ENCODE results near the gene LY6G5C. TPM values are rescaled to one million over a fixed set of nuclear protein-coding genes. Genes with fewer than 3 reads are reported as not detected.

Gene LY6G5C
- total and polyA plus RNA-seq, 5 donors from 2014 or later: 3.1 to 19.9 (median 11.4) TPM

GRCh38 chr6:31692353-31692752, 11.5 kb upstream of the LY6G5C start:
- peak overlapping the region in 1 of 4 donors; percentile 16 for H3K4me3 Mint-ChIP-seq
- Histone ChIP-seq H3K27me3 (ENCODE audit: control insufficient read depth, insufficient read depth, low read length) (no peaks in the 10 kb centered on the region), H3K4me1 (ENCODE audit: control insufficient read depth, insufficient read depth, low read length, poor library complexity, severe bottlenecking) (no peaks in the 10 kb centered on the region), H3K36me3 (ENCODE audit: control insufficient read depth, insufficient read depth, low read length) (peaks cover 73% of the 10 kb centered on the region), H3K9me3 (ENCODE audit: control insufficient read depth in 2 of 2, low read length in 2 of 2) (no peaks in the 10 kb centered on the region), H3K4me3 (ENCODE audit: low read depth, low read length) (no peak overlapping the region), H3K27ac (ENCODE audit: insufficient read depth, low read length, poor library complexity, severe bottlenecking) (no peak overlapping the region)
- no peaks in the 10 kb centered on the region for H3K9me3 Mint-ChIP-seq
- H3K36me3 Mint-ChIP-seq: peaks cover 39% of the 10 kb centered on the region
- DNase-seq: no peak
- no peaks in the 10 kb centered on the region for H3K27me3 Mint-ChIP-seq
- ATAC-seq (ENCODE audit: low read depth in 2 of 2): no peak
- peaks cover 0 to 8% (median 2%) of the 10 kb centered on the region in 4 donors for H3K4me1 Mint-ChIP-seq
- no peak overlapping the region for H3K27ac Mint-ChIP-seq

DNA sequence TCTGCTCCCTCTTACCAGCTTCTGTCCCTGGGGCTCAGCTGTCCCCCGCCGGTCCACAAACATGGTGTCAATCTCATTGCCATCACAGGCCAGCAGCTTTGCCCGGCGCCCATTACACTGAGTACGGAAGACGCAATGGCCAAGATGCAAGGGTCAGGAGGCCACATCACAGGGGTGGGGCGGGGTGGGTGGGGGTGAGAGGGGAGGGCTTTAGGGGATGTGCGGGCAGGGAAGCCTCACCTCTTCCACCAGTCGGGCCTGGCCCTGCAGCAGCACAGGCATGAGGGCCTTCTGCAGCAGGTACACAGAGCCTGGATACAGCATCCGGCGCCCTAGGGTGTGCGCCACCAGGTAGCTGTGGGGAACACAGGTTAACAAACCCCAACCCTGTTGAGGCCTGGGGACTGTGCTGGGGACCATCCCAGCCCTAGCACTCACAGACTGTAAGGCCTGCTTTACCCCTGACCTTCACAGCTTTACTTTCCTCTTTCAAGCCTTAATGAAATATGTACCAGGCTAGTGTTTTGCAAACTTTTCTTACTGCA, 10.8 kb upstream of the LY6G5C start:
- no peaks in the 10 kb centered on the region for H3K9me3 Mint-ChIP-seq
- H3K27me3 Mint-ChIP-seq: no peaks in the 10 kb centered on the region
- peaks cover 33% of the 10 kb centered on the region for H3K36me3 Mint-ChIP-seq
- peaks cover 0 to 3% (median 0%) of the 10 kb centered on the region in 4 donors for H3K4me1 Mint-ChIP-seq
- H3K27me3 ChIP-seq (ENCODE audit: control insufficient read depth, insufficient read depth, low read length): no peaks in the 10 kb centered on the region
- no peak overlapping the region for H3K27ac ChIP-seq (ENCODE audit: insufficient read depth, low read length, poor library complexity, severe bottlenecking)
- H3K36me3 ChIP-seq (ENCODE audit: control insufficient read depth, insufficient read depth, low read length): peaks cover 77% of the 10 kb centered on the region
- no peaks in the 10 kb centered on the region for H3K4me1 ChIP-seq (ENCODE audit: control insufficient read depth, insufficient read depth, low read length, poor library complexity, severe bottlenecking)
- ATAC-seq (ENCODE audit: low read depth in 2 of 2) (no peak), DNase-seq (no peak)
- no peak overlapping the region for H3K27ac Mint-ChIP-seq
- H3K4me3 ChIP-seq (ENCODE audit: low read depth, low read length): no peak overlapping the region
- no peaks in the 10 kb centered on the region for H3K9me3 ChIP-seq (ENCODE audit: control insufficient read depth in 2 of 2, low read length in 2 of 2)
- no peak overlapping the region for H3K4me3 Mint-ChIP-seq

- no peak overlapping the region for H3K27ac ChIP-seq (ENCODE audit: insufficient read depth, low read length, poor library complexity, severe bottlenecking)
- Mint-ChIP-seq H3K27ac (peak overlapping the region in 1 of 3 donors; percentile 22), H3K36me3 (peaks cover 37% of the 10 kb centered on the region), H3K27me3 (no peaks in the 10 kb centered on the region), H3K9me3 (no peaks in the 10 kb centered on the region), H3K4me3 (no peak overlapping the region), H3K4me1 (peaks cover 0 to 3% (median 0%) of the 10 kb centered on the region in 4 donors)
- no peak overlapping the region for H3K4me3 ChIP-seq (ENCODE audit: low read depth, low read length)
- no peaks in the 10 kb centered on the region for H3K27me3 ChIP-seq (ENCODE audit: control insufficient read depth, insufficient read depth, low read length)
- H3K9me3 ChIP-seq (ENCODE audit: control insufficient read depth in 2 of 2, low read length in 2 of 2): no peaks in the 10 kb centered on the region
- H3K4me1 ChIP-seq (ENCODE audit: control insufficient read depth, insufficient read depth, low read length, poor library complexity, severe bottlenecking): no peaks in the 10 kb centered on the region
- ATAC-seq (ENCODE audit: low read depth in 2 of 2) (no peak), DNase-seq (no peak)
- H3K36me3 ChIP-seq (ENCODE audit: control insufficient read depth, insufficient read depth, low read length): peaks cover 78% of the 10 kb centered on the region
These were observed 10.2 kb upstream of the LY6G5C start for GRCh38 chr6:31691078-31691463.

GRCh38 chr6:31690231-31691077, 9.6 kb upstream of the LY6G5C start:
- no peak for ATAC-seq (ENCODE audit: low read depth in 2 of 2)
- no peaks in the 10 kb centered on the region for H3K9me3 ChIP-seq (ENCODE audit: control insufficient read depth in 2 of 2, low read length in 2 of 2)
- H3K36me3 Mint-ChIP-seq: peaks cover 37% of the 10 kb centered on the region
- no peaks in the 10 kb centered on the region for H3K9me3 Mint-ChIP-seq
- H3K27ac ChIP-seq (ENCODE audit: insufficient read depth, low read length, poor library complexity, severe bottlenecking): no peak overlapping the region
- H3K4me3 Mint-ChIP-seq: peak overlapping the region in 1 of 4 donors; percentile 68
- H3K27ac Mint-ChIP-seq: peak overlapping the region in 2 of 3 donors; percentile 22 to 31
- peaks cover 0 to 3% (median 0%) of the 10 kb centered on the region in 4 donors for H3K4me1 Mint-ChIP-seq
- no peaks in the 10 kb centered on the region for H3K27me3 ChIP-seq (ENCODE audit: control insufficient read depth, insufficient read depth, low read length)
- no peaks in the 10 kb centered on the region for H3K27me3 Mint-ChIP-seq
- H3K4me3 ChIP-seq (ENCODE audit: low read depth, low read length): no peak overlapping the region
- no peaks in the 10 kb centered on the region for H3K4me1 ChIP-seq (ENCODE audit: control insufficient read depth, insufficient read depth, low read length, poor library complexity, severe bottlenecking)
- peaks cover 82% of the 10 kb centered on the region for H3K36me3 ChIP-seq (ENCODE audit: control insufficient read depth, insufficient read depth, low read length)
- DNase-seq: no peak

GRCh38 chr6:31689249-31690110, 8.6 kb upstream of the LY6G5C start:
- Mint-ChIP-seq H3K4me1 (peaks cover 0 to 3% (median 0%) of the 10 kb centered on the region in 4 donors), H3K36me3 (peaks cover 32% of the 10 kb centered on the region), H3K9me3 (no peaks in the 10 kb centered on the region), H3K27ac (peak overlapping the region in 1 of 3 donors; percentile 59), H3K27me3 (no peaks in the 10 kb centered on the region), H3K4me3 (no peak overlapping the region)
- peaks cover 76% of the 10 kb centered on the region for H3K36me3 ChIP-seq (ENCODE audit: control insufficient read depth, insufficient read depth, low read length)
- H3K27me3 ChIP-seq (ENCODE audit: control insufficient read depth, insufficient read depth, low read length): no peaks in the 10 kb centered on the region
- no peak for ATAC-seq (ENCODE audit: low read depth in 2 of 2)
- no peaks in the 10 kb centered on the region for H3K4me1 ChIP-seq (ENCODE audit: control insufficient read depth, insufficient read depth, low read length, poor library complexity, severe bottlenecking)
- no peak overlapping the region for H3K4me3 ChIP-seq (ENCODE audit: low read depth, low read length)
- no peak for DNase-seq
- H3K9me3 ChIP-seq (ENCODE audit: control insufficient read depth in 2 of 2, low read length in 2 of 2): no peaks in the 10 kb centered on the region
- H3K27ac ChIP-seq (ENCODE audit: insufficient read depth, low read length, poor library complexity, severe bottlenecking): no peak overlapping the region

GRCh38 chr6:31687860-31688693, 7.2 kb upstream of the LY6G5C start:
- DNase-seq (no peak), ATAC-seq (ENCODE audit: low read depth in 2 of 2) (no peak)
- no peaks in the 10 kb centered on the region for H3K9me3 ChIP-seq (ENCODE audit: control insufficient read depth in 2 of 2, low read length in 2 of 2)
- Mint-ChIP-seq H3K9me3 (no peaks in the 10 kb centered on the region), H3K27me3 (no peaks in the 10 kb centered on the region), H3K4me3 (no peak overlapping the region), H3K4me1 (peaks cover 0 to 3% (median 0%) of the 10 kb centered on the region in 4 donors), H3K36me3 (peaks cover 28% of the 10 kb centered on the region), H3K27ac (peak overlapping the region in 1 of 3 donors; percentile 85)
- no peaks in the 10 kb centered on the region for H3K27me3 ChIP-seq (ENCODE audit: control insufficient read depth, insufficient read depth, low read length)
- H3K4me1 ChIP-seq (ENCODE audit: control insufficient read depth, insufficient read depth, low read length, poor library complexity, severe bottlenecking): no peaks in the 10 kb centered on the region
- H3K27ac ChIP-seq (ENCODE audit: insufficient read depth, low read length, poor library complexity, severe bottlenecking): no peak overlapping the region
- H3K4me3 ChIP-seq (ENCODE audit: low read depth, low read length): no peak overlapping the region
- H3K36me3 ChIP-seq (ENCODE audit: control insufficient read depth, insufficient read depth, low read length): peaks cover 68% of the 10 kb centered on the region

GRCh38 chr6:31687321-31687720, 6.5 kb upstream of the LY6G5C start:
- H3K4me3 Mint-ChIP-seq: no peak overlapping the region
- no peaks in the 10 kb centered on the region for H3K9me3 Mint-ChIP-seq
- Histone ChIP-seq H3K9me3 (ENCODE audit: control insufficient read depth in 2 of 2, low read length in 2 of 2) (no peaks in the 10 kb centered on the region), H3K4me1 (ENCODE audit: control insufficient read depth, insufficient read depth, low read length, poor library complexity, severe bottlenecking) (no peaks in the 10 kb centered on the region), H3K27ac (ENCODE audit: insufficient read depth, low read length, poor library complexity, severe bottlenecking) (no peak overlapping the region), H3K36me3 (ENCODE audit: control insufficient read depth, insufficient read depth, low read length) (peaks cover 61% of the 10 kb centered on the region), H3K4me3 (ENCODE audit: low read depth, low read length) (no peak overlapping the region), H3K27me3 (ENCODE audit: control insufficient read depth, insufficient read depth, low read length) (no peaks in the 10 kb centered on the region)
- peaks cover 0 to 3% (median 0%) of the 10 kb centered on the region in 4 donors for H3K4me1 Mint-ChIP-seq
- peaks cover 26% of the 10 kb centered on the region for H3K36me3 Mint-ChIP-seq
- no peak for DNase-seq
- no peak for ATAC-seq (ENCODE audit: low read depth in 2 of 2)
- H3K27ac Mint-ChIP-seq: no peak overlapping the region
- no peaks in the 10 kb centered on the region for H3K27me3 Mint-ChIP-seq

All from CD4-positive, CD25-positive, alpha-beta regulatory T cell (primary cell).